NCI-H345 treated with DMSO at 0.1 percent for 48 hours (cell line): ENCODE data around the gene CTLA4.

Experiments used
- DNase-seq: peaks from one replicate; lab custom pipeline; 2025; ENCODE audit not compliant: unreplicated experiment; lab: John Stamatoyannopoulos, UW

The CTLA4 gene

GRCh38 chr2:203867561-203868200 lies at the start of gene CTLA4:
Gene CTLA4 (plus strand): TSS chr2:203867771. CDS start chr2:203867943, 172 bp downstream.
- DNase-seq = no peak

DNA sequence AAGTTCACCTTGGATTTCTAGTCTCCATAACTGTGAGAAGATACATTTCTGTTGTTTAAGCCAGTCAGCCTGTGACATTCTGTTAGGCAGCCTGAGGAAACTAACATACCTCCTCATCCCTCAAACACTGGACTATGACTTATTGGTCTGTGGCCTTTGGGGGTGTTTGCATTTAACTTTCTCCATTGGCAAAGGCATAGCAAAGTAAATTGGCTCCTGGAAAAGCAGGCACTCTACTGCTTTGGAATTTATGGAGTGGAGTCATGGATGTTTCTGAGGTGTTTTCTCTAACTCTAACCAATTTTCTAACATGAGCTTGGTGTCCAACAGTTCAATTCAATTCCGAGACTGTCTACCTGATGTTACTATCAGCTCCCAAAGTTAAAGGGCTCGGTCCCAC lies 48.9 kb upstream of the CTLA4 start:
- DNase-seq = no peak

DNA sequence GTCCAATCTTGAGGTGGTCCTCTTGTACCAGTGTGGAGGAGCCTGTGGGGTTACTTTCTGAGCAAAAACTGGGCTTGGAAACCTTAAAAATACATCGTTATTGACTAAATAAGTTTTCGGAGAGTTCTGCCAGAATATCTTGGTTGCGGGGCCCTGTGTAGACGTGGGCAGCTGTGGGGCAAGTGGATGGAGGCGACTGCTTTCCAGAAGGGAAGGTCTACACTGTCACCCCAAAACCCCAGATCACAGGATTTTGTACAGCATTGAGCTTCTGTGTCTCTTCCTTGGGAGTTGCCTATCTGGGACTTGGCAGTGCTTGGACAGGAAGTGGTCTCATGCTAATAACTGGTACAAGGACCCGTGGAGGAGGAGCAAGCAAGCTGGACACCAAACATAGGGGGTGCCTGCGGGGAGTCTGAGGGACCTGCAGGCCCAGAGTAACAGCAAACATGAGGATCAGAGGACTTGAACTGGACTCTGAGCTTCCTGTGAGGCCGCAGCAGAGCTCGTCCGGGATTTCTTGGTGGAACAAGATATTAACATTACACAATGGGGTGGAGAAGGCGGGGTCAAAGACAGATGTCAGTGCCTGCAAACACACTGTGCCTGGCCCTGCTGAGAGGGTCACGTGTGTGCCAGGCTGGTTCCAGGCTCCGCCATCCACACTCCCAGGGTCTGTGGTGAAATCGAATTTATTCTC lies 48.0 kb upstream of the CTLA4 start:
- DNase-seq = no peak

DNA sequence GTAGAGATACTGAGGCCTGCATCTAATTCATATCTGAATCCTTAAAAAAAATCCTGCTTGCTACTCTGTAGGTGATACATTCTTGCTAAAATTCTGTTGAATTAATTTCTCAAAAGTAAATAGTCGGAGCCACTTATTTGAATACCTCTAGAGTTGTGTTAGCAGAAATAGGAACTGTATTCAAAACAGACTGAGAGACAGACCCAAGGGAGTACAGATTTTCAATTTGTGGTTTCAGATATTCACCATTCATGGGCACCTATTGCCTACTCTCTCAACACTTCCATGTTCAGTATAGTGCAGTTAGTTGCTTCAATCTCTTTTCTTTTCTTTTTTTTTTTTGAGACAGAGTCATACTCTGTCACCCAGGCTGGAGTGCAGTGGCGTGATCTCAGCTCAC lies 46.6 kb upstream of the CTLA4 start:
- DNase-seq = no peak

GRCh38 chr2:203822240-203822639 lies 45.3 kb upstream of the CTLA4 start:
- no peak for DNase-seq

- DNase-seq = no peak
These were observed 44.4 kb upstream of the CTLA4 start for GRCh38 chr2:203823173-203823572.

- no peak for DNase-seq
These were observed 43.5 kb upstream of the CTLA4 start for GRCh38 chr2:203824057-203824456.

DNA sequence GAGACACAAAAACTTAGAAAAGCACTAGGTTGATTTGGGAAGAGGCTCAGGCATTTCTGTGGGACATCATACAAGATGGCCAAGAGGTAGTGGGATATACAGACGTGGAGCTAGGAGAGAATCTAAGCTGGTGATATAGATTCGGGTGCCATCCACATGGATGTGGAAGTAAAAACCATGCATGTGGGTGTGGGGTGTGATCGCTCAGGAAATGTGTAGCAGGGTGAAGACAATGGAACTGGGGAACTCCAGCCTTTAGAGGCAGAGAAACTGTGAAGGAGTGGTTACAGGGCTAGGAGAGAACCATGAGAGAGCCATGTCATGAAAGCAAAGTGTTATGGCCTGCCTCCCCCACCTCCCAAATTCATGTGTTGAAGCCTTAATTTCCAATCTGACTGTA lies 43.0 kb upstream of the CTLA4 start:
- DNase-seq = no peak

DNA sequence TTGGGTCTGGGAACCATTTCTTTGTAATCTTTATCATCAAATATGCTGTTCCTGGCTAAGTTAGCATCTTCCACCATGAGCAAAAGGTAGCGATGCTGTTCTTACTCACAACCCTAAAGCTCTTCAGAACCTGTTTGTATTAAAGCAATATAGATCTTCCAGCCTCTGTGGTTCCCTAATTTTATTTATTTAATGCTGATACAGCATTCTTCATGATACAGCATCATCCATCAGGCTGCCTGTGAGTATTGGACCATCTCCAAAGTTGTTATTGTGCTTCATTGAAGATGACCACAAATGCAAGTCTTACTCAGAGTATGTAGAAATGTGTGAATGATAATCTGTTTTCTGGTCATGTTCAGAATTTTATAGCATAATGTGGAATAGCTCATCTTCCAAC lies 40.9 kb upstream of the CTLA4 start:
- no peak for DNase-seq

GRCh38 chr2:203830304-203831055 lies 37.1 kb upstream of the CTLA4 start:
- DNase-seq = no peak

DNA sequence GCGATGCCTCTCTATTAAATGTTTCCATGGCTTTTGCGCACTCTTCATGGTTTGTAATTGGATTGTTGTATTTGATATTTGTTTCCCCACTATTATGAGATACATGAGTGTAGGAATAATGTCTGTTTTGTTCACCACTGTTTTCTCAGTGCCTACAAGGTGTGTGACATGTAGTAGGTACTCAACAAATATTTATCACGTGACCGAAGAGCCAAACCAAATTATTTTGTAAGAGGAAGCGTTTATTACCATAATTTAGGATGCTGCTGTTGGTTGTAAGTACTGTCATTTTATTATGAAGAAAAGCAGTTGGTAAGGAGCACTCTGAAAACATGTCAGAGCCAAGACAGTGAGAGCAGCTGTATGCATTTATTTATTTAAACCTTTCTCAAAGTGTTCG lies 32.2 kb upstream of the CTLA4 start:
- no peak for DNase-seq

DNA sequence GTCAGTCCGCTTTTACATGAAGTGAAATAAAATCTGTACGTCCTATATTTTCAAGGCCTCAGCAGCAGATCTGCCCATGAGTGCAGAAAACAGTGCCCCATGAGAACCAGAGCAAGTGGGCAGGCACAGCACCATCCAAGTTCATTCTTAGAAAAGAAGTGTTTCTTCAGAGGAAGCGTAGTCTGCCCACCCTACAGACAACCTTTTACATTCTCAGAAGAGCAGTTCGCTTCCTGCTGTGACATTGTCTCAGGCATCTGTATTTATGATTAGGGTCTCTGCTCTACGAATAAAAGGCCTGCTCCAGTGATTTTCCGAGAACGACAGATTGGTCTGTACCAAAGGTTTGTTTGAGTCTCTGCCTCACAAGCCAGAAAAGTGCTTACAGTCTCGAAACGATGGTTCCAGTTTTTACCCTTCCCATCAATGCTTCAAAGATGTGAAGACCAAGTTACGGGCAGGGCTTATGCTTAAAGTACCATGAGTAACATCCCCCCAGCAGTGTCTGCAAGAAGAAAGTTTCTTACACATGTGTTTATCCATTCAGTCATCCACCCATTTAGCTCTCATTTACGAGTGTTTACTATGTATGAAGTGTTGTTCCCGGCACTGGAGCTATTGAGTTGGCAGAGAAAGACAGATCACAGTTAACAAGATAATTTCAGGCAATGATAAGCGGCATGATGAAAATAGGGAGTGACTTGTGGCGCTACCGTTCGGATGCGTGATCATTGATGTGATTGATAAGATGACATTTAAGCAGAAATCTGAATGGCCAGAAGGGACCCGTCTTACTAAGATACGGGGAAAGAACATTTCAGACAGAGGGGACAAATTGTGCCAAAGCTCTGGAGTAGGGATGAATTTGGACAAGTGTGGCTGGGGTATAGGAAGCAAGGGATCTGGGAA lies 31.4 kb upstream of the CTLA4 start:
- DNase-seq = no peak

DNA sequence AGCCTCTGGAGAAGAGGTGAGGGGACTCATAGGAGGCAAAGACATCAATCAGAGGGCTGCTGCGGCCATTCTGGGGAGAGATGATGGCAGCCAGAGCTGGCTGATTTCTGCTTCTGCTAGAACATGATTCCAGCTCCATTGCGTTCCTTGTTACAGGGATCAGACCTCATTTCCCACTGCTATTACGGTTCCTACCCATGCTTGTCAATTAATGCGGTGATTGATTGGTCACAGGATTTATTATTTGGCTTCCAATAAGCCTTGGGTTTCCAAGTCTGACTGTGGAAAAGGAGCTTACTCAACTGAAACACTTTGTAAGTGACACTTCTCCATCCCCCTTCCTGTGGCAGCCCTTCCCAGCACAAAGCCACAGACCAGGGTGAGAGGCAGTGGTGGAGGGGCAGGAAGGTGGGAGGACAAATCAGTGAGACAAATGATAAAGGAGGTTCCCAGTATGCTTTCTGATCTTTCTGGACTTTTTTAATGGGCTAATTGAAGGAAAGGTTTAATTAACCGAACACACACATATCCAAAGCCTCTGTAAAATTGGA lies 26.8 kb upstream of the CTLA4 start:
- no peak for DNase-seq

GRCh38 chr2:203841654-203842053 lies 25.9 kb upstream of the CTLA4 start:
- no peak for DNase-seq

GRCh38 chr2:203842373-203842772 lies 25.2 kb upstream of the CTLA4 start:
- DNase-seq = no peak

DNA sequence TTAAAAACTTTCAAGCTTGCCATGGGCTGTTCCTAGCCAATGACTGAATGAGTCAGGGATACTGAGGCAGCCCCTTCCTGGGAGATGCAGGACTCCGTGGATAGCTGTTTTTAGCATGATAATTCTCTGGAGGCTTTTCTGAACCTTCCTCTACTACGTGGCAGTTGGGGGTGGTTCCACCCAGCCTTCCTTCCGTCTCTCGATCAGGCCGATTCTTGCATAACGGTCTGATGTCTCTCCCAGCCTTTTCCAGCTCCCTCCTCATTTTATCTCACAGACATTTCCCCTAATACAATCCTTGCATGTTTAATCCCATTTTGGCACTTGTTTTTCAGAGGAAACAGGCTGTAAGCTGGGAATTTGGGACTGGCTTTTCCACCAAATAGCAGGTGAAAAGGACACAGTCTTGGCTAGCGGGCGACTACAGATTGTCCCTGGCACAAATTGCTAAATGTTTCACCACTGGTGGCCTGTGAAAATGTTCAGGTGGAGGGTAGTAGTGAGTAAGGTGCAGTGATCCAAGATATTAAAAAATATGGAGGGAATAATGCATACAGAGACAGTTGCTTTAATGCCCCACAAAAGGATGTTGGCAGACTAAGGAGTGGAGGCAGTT lies 21.0 kb upstream of the CTLA4 start:
- no peak for DNase-seq

DNA sequence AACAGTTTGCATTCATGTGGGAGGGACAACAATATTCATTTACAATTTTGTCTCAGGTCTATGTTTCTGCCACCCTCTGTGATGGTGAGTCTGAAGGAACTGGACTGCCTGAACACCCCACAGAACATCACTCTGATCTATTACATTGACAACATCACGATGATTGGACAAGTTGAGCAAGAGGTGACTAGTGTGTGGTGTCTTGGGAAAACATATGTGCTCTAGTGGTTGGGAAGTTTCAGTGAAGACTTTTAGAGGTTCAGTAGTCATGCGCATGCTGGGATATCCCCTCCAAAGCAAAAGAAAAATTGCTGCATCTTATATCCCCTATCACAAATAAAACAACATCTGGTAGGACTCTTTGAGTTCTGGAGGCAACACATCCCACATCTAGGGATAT lies 18.6 kb upstream of the CTLA4 start:
- DNase-seq = no peak

GRCh38 chr2:203852760-203853159 lies 14.8 kb upstream of the CTLA4 start:
- no peak for DNase-seq

GRCh38 chr2:203853271-203853670 lies 14.3 kb upstream of the CTLA4 start:
- DNase-seq = no peak

DNA sequence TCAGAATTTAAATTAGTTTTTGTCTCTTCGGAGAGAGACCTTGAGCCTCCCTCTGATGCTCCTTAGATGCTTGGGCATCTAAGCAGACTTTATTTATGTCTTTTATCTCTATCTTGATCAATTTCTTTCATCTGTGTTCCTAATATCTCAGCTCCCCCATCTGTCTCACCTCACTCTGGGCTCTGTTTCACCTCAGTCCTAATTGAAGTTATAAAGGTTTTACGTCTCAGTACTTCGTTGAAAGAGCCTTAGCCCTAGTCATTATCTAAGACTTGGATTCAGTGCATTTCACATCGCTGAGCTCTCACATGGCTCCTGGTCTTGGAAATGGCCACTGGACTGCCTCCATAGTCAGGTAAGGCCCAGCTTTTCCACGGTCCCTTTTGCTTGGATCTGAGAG lies 13.8 kb upstream of the CTLA4 start:
- DNase-seq = no peak
